H1 (cell line): ENCODE data around the gene CDC42. TPM values are rescaled to one million over a fixed set of nuclear protein-coding genes. Genes with fewer than 3 reads are reported as not detected.

ENCODE experiments used
- CTCF ChIA-PET: fragments of 300-600 bp; sonication (Branson Sonifier 250); formaldehyde crosslinking; loops from one replicate; lab custom pipeline; 2021; ENCODE audit not compliant: partially characterized antibody; lab: Charles Lee
- POLR2A ChIA-PET: fragments of 300-600 bp; sonication (Branson Sonifier 250); formaldehyde crosslinking; loops from one replicate; lab custom pipeline; 2021; ENCODE audit warnings: inconsistent platforms; ENCODE audit not compliant: partially characterized antibody; lab: Charles Lee
- DNase-seq, 2 experiments: peaks; one replicate each; pipeline versions ENCODE4 v3.0.0 to v3.0.0-alpha.2; 2010 to 2022; ENCODE audit warnings: low spot score in 2 of 2, low read depth in 1 of 2, mixed read lengths in 1 of 2
- FAIRE-seq: peaks from 2 replicates; lab custom pipeline; 2011; peaks lifted over from hg19 to GRCh38; lab: Jason Lieb, UNC
- H2AFZ ChIP-seq: 2 replicates; pipeline ENCODE4 v1.8.1; 2012; ENCODE audit warnings: low read length, inconsistent platforms
- H2AK5ac ChIP-seq: 2 replicates; pipeline ENCODE4 v1.6.1; 2013; ENCODE audit warnings: low read depth, low read length
- H2BK120ac ChIP-seq: replicated peaks from 2 replicates; pipeline ENCODE3; 2013; ENCODE audit warnings: low read depth, low read length, inconsistent platforms
- H2BK12ac ChIP-seq: 2 replicates; pipeline ENCODE4 v1.6.1; 2013; ENCODE audit warnings: low read depth, low read length
- H2BK15ac ChIP-seq: 2 replicates; pipeline ENCODE4 v1.6.1; 2013; ENCODE audit warnings: low read length
- H2BK20ac ChIP-seq: 2 replicates; pipeline ENCODE4 v1.6.1; 2013; ENCODE audit warnings: low read length
- H2BK5ac ChIP-seq: 2 replicates; pipeline ENCODE4 v1.6.1; 2013; ENCODE audit warnings: low read depth, low read length
- H3K14ac ChIP-seq: 2 replicates; pipeline ENCODE4 v1.6.1; 2013; ENCODE audit warnings: inconsistent platforms; ENCODE audit not compliant: insufficient read length
- H3K18ac ChIP-seq: 2 replicates; pipeline ENCODE4 v1.6.1; 2013; ENCODE audit warnings: low read length; ENCODE audit errors: extremely low read depth
- H3K23ac ChIP-seq: 2 replicates; pipeline ENCODE4 v1.6.1; 2013; ENCODE audit warnings: inconsistent platforms; ENCODE audit not compliant: insufficient read length
- H3K23me2 ChIP-seq: 2 replicates; pipeline ENCODE4 v1.6.1; 2013; ENCODE audit warnings: low read depth, low read length
- H3K27ac ChIP-seq: 2 replicates; pipeline ENCODE4 v1.6.1; 2011; ENCODE audit warnings: low read depth, low read length, inconsistent platforms
- H3K27me3 ChIP-seq, 4 experiments: replicated peaks in 1 of 4; 1 replicate in 1 of 4; 2 replicates in 3 of 4; pipeline versions ENCODE4 v1.6.1 to v1.8.1; 2011 to 2013; ENCODE audit warnings: low read length in 3 of 4, mild to moderate bottlenecking in 3 of 4, inconsistent platforms in 2 of 4, mixed read lengths in 2 of 4, moderate library complexity in 1 of 4; ENCODE audit not compliant: control insufficient read depth in 3 of 4, insufficient read depth in 3 of 4; ENCODE audit errors: extremely low read depth in 1 of 4
- H3K36me3 ChIP-seq, 4 experiments: 2 replicates each; pipeline versions ENCODE4 v1.6.1 to v1.8.1; 2011 to 2013; ENCODE audit warnings: mild to moderate bottlenecking in 4 of 4, low read length in 3 of 4, moderate library complexity in 2 of 4, control low read depth in 1 of 4, inconsistent platforms in 1 of 4; ENCODE audit not compliant: insufficient read depth in 4 of 4, control insufficient read depth in 2 of 4
- H3K4ac ChIP-seq: replicated peaks from 2 replicates; pipeline ENCODE3; 2013; ENCODE audit warnings: low read length, low read depth, mixed read lengths, inconsistent platforms; ENCODE audit not compliant: insufficient read length
- H3K4me1 ChIP-seq, 4 experiments: replicated peaks in 1 of 4; 1 replicate in 1 of 4; 2 replicates in 3 of 4; pipeline versions ENCODE4 v1.6.1 to v1.8.1; 2011 to 2013; ENCODE audit warnings: low read length in 3 of 4, inconsistent platforms in 2 of 4, mixed read lengths in 1 of 4; ENCODE audit not compliant: insufficient read depth in 4 of 4, control insufficient read depth in 3 of 4
- H3K4me2 ChIP-seq, 2 experiments: 2 replicates each; pipeline versions ENCODE4 v1.6.1 to v1.8.1; 2011 to 2013; ENCODE audit warnings: low read depth in 2 of 2, low read length in 2 of 2, control low read depth in 1 of 2, inconsistent platforms in 1 of 2, mild to moderate bottlenecking in 1 of 2; ENCODE audit not compliant: insufficient read depth in 1 of 2
- H3K4me3 ChIP-seq, 4 experiments: fragments of 200-600, 300-600 bp in 1 of 4; sonication (generic), shearing (Covaris generic), sonication (Bioruptor Twin) in 1 of 4; 2 replicates each; pipeline versions ENCODE4 v1.5.1 to v1.8.1; 2011 to 2016; ENCODE audit warnings: low read length in 4 of 4, low read depth in 3 of 4, control low read depth in 2 of 4, inconsistent platforms in 2 of 4, mild to moderate bottlenecking in 2 of 4, mixed read lengths in 1 of 4, moderate library complexity in 1 of 4; ENCODE audit not compliant: insufficient read depth in 2 of 4; ENCODE audit errors: extremely low read depth in 1 of 4
- H3K56ac ChIP-seq: replicated peaks from 2 replicates; pipeline ENCODE3; 2013; ENCODE audit warnings: low read depth, mild to moderate bottlenecking, mixed read lengths, low read length, inconsistent platforms; ENCODE audit not compliant: insufficient read length
- H3K79me1 ChIP-seq: 2 replicates; pipeline ENCODE4 v1.6.1; 2013; ENCODE audit warnings: low read depth, low read length, control low read depth
- H3K79me2 ChIP-seq, 2 experiments: 2 replicates each; pipeline versions ENCODE4 v1.6.1 to v1.8.1; 2012 to 2013; ENCODE audit warnings: low read length in 2 of 2, mild to moderate bottlenecking in 2 of 2, inconsistent platforms in 1 of 2; ENCODE audit not compliant: insufficient read depth in 2 of 2, control insufficient read depth in 1 of 2
- H3K9ac ChIP-seq, 4 experiments: replicated peaks in 1 of 4; 1 replicate in 1 of 4; 2 replicates in 3 of 4; pipeline versions ENCODE4 v1.6.1 to v1.8.1; 2011 to 2013; ENCODE audit warnings: low read depth in 3 of 4, low read length in 3 of 4, control low read depth in 2 of 4, mild to moderate bottlenecking in 2 of 4, moderate library complexity in 2 of 4, inconsistent platforms in 1 of 4; ENCODE audit errors: extremely low read depth in 1 of 4
- H3K9me3 ChIP-seq, 2 experiments: 2 replicates each; pipeline versions ENCODE4 v1.6.1 to v1.8.1; 2012 to 2013; ENCODE audit warnings: mild to moderate bottlenecking in 2 of 2, moderate library complexity in 2 of 2, control low read depth in 1 of 2, inconsistent platforms in 1 of 2, low read depth in 1 of 2, low read length in 1 of 2, mixed read lengths in 1 of 2; ENCODE audit not compliant: insufficient read depth in 2 of 2
- H4K20me1 ChIP-seq, 2 experiments: replicated peaks in 1 of 2; 2 replicates each; pipeline versions ENCODE3 to v1.8.1; 2011 to 2013; ENCODE audit warnings: inconsistent platforms in 2 of 2, low read length in 2 of 2, mild to moderate bottlenecking in 1 of 2; ENCODE audit not compliant: insufficient read depth in 2 of 2, control insufficient read depth in 1 of 2
- H4K5ac ChIP-seq: 2 replicates; pipeline ENCODE4 v1.6.1; 2013; ENCODE audit warnings: low read length, low read depth, mixed read lengths, inconsistent platforms; ENCODE audit not compliant: insufficient read length
- H4K8ac ChIP-seq: 2 replicates; pipeline ENCODE4 v1.8.0; 2013; ENCODE audit warnings: mild to moderate bottlenecking, moderate library complexity, low read length, inconsistent platforms; ENCODE audit not compliant: insufficient read depth; ENCODE audit errors: extremely low read depth
- H4K91ac ChIP-seq: replicated peaks from 2 replicates; pipeline ENCODE3; 2013; ENCODE audit warnings: low read length, mixed read lengths, inconsistent platforms; ENCODE audit not compliant: insufficient read length
- ASH2L ChIP-seq: fragments of 200-600, 300-600 bp; sonication (generic); IDR thresholded peaks from one replicate; pipeline ENCODE4 v1.7.1; 2017; ENCODE audit warnings: low read length
- EZH2 ChIP-seq: fragments of 200-600 bp; sonication (generic); IDR thresholded peaks from 2 replicates; pipeline ENCODE4 v1.7.1; 2012; ENCODE audit warnings: low read depth, mild to moderate bottlenecking, moderate library complexity, low read length, inconsistent platforms; ENCODE audit not compliant: severe bottlenecking
- KDM1A ChIP-seq: fragments of 200-600, 300-600 bp; sonication (generic); IDR thresholded peaks from 2 replicates; pipeline ENCODE4 v1.7.1; 2016; ENCODE audit warnings: mild to moderate bottlenecking, low read length, borderline replicate concordance
- KDM4A ChIP-seq: IDR thresholded peaks from one replicate; pipeline ENCODE4 v1.7.1; 2012; ENCODE audit warnings: low read depth, mild to moderate bottlenecking, moderate library complexity, low read length, inconsistent platforms; ENCODE audit not compliant: severe bottlenecking
- PHF8 ChIP-seq: fragments of 200-600 bp; sonication (generic); conservative IDR thresholded peaks from 2 replicates; pipeline ENCODE4 v1.7.1; 2012; ENCODE audit warnings: low read depth, mild to moderate bottlenecking, inconsistent platforms, low read length, moderate library complexity
- POU5F1 ChIP-seq: IDR thresholded peaks from 2 replicates; pipeline ENCODE4 v1.6.1; 2011; ENCODE audit warnings: low read depth, mild to moderate bottlenecking, low read length, moderate library complexity
- RBBP5 ChIP-seq: IDR thresholded peaks from 2 replicates; pipeline ENCODE4 v1.7.1; 2012; ENCODE audit warnings: low read depth, mild to moderate bottlenecking, inconsistent platforms, low read length, moderate library complexity, borderline replicate concordance
- WGBS, 2 experiments: shearing (Covaris generic) in 1 of 2; methylation state at CpG; one replicate each; pipeline versions ENCODE4 v1.1.6 to v1.1.7; 2013 to 2015; ENCODE audit warnings: low lambda C conversion rate in 2 of 2, mixed read lengths in 2 of 2, inconsistent platforms in 1 of 2, low coverage in 1 of 2, missing lambda C conversion rate in 1 of 2; ENCODE audit not compliant: insufficient replicate concordance in 2 of 2, insufficient coverage in 1 of 2, insufficient read length in 1 of 2; ENCODE audit errors: extremely low coverage in 1 of 2, missing lambda C conversion rate in 1 of 2; 5-methylcytosine and 5-hydroxymethylcytosine counted together
- polyA plus RNA-seq, 7 experiments: library from polyadenylated mRNA; depleted of rRNA in 3 of 7; stranded (reverse) in 5 of 7; unstranded in 2 of 7; fragments of >200 nt in 5 of 7; fragments of 200-250 nt in 2 of 7; gene quantifications; 1 replicate in 5 of 7; 2 replicates in 1 of 7; 4 replicates in 1 of 7; pipeline versions ENCODE4 v1.2.1 to v1.2.3, GENCODE V29; 2011 to 2013; ENCODE audit warnings: missing spikeins in 2 of 7, mixed read lengths in 2 of 7
- total RNA-seq: library from RNA; stranded (reverse); fragmentation: NEBNext Ultra II Directional; extraction: Animal tissue kit (Norgen Biotek cat#: 25700); gene quantifications from 2 replicates; pipeline ENCODE4 v1.2.1, GENCODE V29; 2021
- TF ChIP-seq, protein P1 (sequence below): IDR thresholded peaks from 2 replicates; pipeline ENCODE4 v1.6.1; 2012; ENCODE audit warnings: low read length, inconsistent platforms

Gene CDC42
- total and polyA plus RNA-seq, 2 of the 8 experiments (the other 6 are each of a cell fraction or from before 2014, with no cell fraction given), result 110 to 179 TPM

GRCh38 chr1:22024485-22025367 is 27.8 kb upstream of the CDC42 start:
- CTCF ChIA-PET, result interaction anchor here (0.6 to 2.4 kb wide), 15 partner anchors 8 to 653 kb away, joined by 3 to 11 read pairs (median 4); no protein-coding TSS in a partner anchor
- H3K36me3 ChIP-seq, result no peaks in the 10 kb centered on the region; a peak in 2 of 8 replicates
- H2BK5ac ChIP-seq, result peak overlapping the region; percentile 60
- H3K27ac ChIP-seq, result peak overlapping the region; percentile 51
- peak overlapping the region; percentile 34 to 55 (median 34); a peak in 6 of 7 replicates for H3K9ac ChIP-seq
- H4K5ac ChIP-seq, result no peak overlapping the region
- H4K8ac ChIP-seq, result no peak overlapping the region
- peaks cover 0 to 12% (median 8%) of the 10 kb centered on the region in 4 experiments for H3K4me1 ChIP-seq
- no peak overlapping the region for H3K14ac ChIP-seq
- peak overlapping the region; percentile 33 for H3K4ac ChIP-seq
- POLR2A ChIA-PET, result interaction anchor here (0.6 to 4.6 kb wide), 14 partner anchors 9 to 392 kb away, joined by 3 to 26 read pairs (median 4); partner anchors contain the start of genes CDC42, CELA3B and HSPG2
- no peaks in the 10 kb centered on the region for H3K27me3 ChIP-seq
- WGBS, 2 experiments, result 37% methylated on average over 33 of the region's 33 CpGs; no CpG with 5 or more reads in 1 of the 2 experiments
- peak overlapping the region; percentile 93 to 96 (median 94) for H3K4me3 ChIP-seq
- H2BK120ac ChIP-seq, result no peak overlapping the region
- no peak overlapping the region for H3K18ac ChIP-seq
- FAIRE-seq (no peak), DNase-seq (no peak)
- H4K91ac ChIP-seq, result no peak overlapping the region
- peaks cover 0 to 2% of the 10 kb centered on the region in 2 experiments for H4K20me1 ChIP-seq
- H2BK12ac ChIP-seq, result peak overlapping the region; percentile 18
- H2AK5ac ChIP-seq, result no peak overlapping the region; the same call in 1 of the 2 replicates
- no peak overlapping the region for H3K23ac ChIP-seq
- peak overlapping the region; percentile 76 to 88 for H3K4me2 ChIP-seq
- peak overlapping the region; percentile 83 for H2BK15ac ChIP-seq
- H2AFZ ChIP-seq, result peak overlapping the region; percentile 66
- H2BK20ac ChIP-seq, result peak overlapping the region; percentile 72; the same call in 1 of the 2 replicates
- H3K9me3 ChIP-seq, result no peaks in the 10 kb centered on the region
- H3K56ac ChIP-seq, result no peak overlapping the region
- peaks cover 0 to 10% of the 10 kb centered on the region in 2 experiments; a peak in 2 of 4 replicates for H3K79me2 ChIP-seq
- H3K23me2 ChIP-seq, result peaks cover 8% of the 10 kb centered on the region; the same call in 1 of the 2 replicates
- H3K79me1 ChIP-seq, result no peaks in the 10 kb centered on the region
- TF ChIP-seq KDM1A (no peak), EZH2 (peak; percentile 24), ASH2L (peak; percentile 44), KDM4A (peak; percentile 41), PHF8 (no peak), POU5F1 (no peak), RBBP5 (no peak)
- TF ChIP-seq, protein P1, sequence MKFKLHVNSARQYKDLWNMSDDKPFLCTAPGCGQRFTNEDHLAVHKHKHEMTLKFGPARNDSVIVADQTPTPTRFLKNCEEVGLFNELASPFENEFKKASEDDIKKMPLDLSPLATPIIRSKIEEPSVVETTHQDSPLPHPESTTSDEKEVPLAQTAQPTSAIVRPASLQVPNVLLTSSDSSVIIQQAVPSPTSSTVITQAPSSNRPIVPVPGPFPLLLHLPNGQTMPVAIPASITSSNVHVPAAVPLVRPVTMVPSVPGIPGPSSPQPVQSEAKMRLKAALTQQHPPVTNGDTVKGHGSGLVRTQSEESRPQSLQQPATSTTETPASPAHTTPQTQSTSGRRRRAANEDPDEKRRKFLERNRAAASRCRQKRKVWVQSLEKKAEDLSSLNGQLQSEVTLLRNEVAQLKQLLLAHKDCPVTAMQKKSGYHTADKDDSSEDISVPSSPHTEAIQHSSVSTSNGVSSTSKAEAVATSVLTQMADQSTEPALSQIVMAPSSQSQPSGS, result peak; percentile 79; the same call in 1 of the 2 replicates
